GM10248 (cell line): ENCODE results near the gene NUP93.
"Not testable (repeated sequence)": the region's sequence is repeated elsewhere in the genome, so short reads cannot be mapped to it uniquely, and the experiment has no call there.

ENCODE experiments used
- CTCF ChIA-PET: fragments of 300-600 bp; sonication (Branson Sonifier 250); formaldehyde crosslinking; extraction: SDS; loops from one replicate; lab custom pipeline; 2021; ENCODE audit warnings: antibody characterized with exemption; lab: Yijun Ruan, JAX
- POLR2A ChIA-PET: fragments of 350-650 bp; sonication (Branson Sonifier 250); formaldehyde crosslinking; extraction: SDS; loops from one replicate; lab custom pipeline; 2020; ENCODE audit warnings: antibody characterized with exemption; lab: Yijun Ruan, JAX
- DNase-seq: peaks from one replicate; pipeline ENCODE4 v3.0.0; 2012; ENCODE audit errors: extremely low spot score
- TF ChIP-seq, protein P1 (sequence below): IDR thresholded peaks from 2 replicates; pipeline ENCODE4 v1.5.1; 2012; ENCODE audit warnings: mild to moderate bottlenecking, low read depth; ENCODE audit errors: extremely low read depth, missing control alignments, control extremely low read depth

NUP93 gene

DNA sequence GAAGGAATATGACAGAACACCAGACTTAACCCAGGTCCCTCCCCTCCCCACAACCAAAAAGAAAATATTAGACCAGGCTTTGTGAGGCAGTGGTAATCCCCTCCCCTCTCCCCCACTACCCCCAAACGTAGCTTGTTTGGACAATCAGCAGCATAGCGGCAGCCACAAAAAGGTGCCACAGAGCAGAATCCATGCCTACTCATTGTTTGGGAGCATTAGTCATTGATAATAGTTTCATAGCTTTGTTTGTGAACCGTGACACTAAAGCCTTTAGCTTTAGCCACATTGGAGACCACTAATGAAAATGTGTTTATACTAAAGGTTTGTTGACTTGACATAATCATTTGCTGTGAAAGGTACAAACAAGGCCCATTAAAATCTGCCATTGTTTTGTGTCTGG, 65.1 kb downstream of the NUP93 start:
- TF ChIP-seq, protein P1, sequence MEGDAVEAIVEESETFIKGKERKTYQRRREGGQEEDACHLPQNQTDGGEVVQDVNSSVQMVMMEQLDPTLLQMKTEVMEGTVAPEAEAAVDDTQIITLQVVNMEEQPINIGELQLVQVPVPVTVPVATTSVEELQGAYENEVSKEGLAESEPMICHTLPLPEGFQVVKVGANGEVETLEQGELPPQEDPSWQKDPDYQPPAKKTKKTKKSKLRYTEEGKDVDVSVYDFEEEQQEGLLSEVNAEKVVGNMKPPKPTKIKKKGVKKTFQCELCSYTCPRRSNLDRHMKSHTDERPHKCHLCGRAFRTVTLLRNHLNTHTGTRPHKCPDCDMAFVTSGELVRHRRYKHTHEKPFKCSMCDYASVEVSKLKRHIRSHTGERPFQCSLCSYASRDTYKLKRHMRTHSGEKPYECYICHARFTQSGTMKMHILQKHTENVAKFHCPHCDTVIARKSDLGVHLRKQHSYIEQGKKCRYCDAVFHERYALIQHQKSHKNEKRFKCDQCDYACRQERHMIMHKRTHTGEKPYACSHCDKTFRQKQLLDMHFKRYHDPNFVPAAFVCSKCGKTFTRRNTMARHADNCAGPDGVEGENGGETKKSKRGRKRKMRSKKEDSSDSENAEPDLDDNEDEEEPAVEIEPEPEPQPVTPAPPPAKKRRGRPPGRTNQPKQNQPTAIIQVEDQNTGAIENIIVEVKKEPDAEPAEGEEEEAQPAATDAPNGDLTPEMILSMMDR, result no peak
- CTCF ChIA-PET, result interaction anchor here (0.8 to 1.6 kb wide), 5 partner anchors 9 to 169 kb away, joined by 3 to 5 read pairs (median 3); no protein-coding TSS in a partner anchor
- no peak for DNase-seq
- POLR2A ChIA-PET, result interaction anchor here (0.7 kb wide), 2 partner anchors 11 to 395 kb away, joined by 3 to 7 read pairs; no protein-coding TSS in a partner anchor

GRCh38 chr16:56797038-56797437, 67.1 kb downstream of the NUP93 start:
- CTCF ChIA-PET, result interaction anchor here (1.0 kb wide), 1 partner anchor 11 kb away, joined by 3 read pairs; no protein-coding TSS in a partner anchor
- DNase-seq, POLR2A ChIA-PET: not testable (repeated sequence)

DNA sequence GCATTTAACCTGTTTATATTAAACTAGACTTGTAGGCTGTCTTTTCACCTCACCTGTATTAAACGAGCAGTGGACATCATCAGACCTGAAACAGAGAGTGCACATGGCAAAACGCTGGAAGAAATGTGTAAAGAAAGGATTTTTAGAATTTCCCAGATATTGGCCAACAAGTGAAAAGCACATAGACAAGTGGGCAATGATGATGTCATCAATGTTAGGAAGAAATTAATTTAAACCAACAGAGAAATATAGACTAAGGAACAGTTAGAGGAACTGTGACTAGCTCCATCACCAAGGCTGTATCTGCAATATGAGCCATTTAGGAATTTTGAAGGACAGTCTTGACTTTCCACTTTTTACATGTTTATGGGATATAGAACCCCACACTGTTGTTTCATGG, 67.9 kb downstream of the NUP93 start:
- ChIA-PET POLR2A (no interaction called here), CTCF (interaction anchor here (1.0 kb wide), 1 partner anchor 11 kb away, joined by 3 read pairs; no protein-coding TSS in a partner anchor)
- no peak for DNase-seq
- TF ChIP-seq, protein P1, result no peak

DNA sequence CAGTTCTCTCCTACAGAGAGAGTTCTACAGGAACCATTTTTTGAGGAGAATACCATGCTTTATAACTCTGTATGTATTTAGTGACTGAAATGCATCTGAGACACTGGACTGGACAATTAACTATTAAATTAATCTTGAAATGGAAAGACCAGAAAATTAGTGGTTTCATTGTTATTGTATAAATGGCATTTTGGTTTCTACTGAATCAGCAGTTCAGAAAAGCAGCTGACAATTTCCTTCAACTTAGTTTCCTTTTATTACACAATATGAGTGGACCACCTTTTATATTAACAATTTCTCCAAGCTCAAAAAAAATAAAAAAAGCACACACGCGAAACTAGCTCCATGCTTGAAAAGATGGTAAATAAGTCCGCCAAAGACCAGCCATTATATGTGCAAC, 69.0 kb downstream of the NUP93 start:
- TF ChIP-seq, protein P1, result no peak
- no peak for DNase-seq
- CTCF ChIA-PET, result interaction anchor here (0.9 to 1.7 kb wide), 4 partner anchors 10 to 25 kb away, joined by 3 to 7 read pairs (median 4); no protein-coding TSS in a partner anchor
- POLR2A ChIA-PET, result no interaction called here

- ChIA-PET POLR2A (no interaction called here), CTCF (interaction anchor here (1.0 to 1.7 kb wide), 4 partner anchors 11 to 26 kb away, joined by 3 to 6 read pairs (median 3); no protein-coding TSS in a partner anchor)
- DNase-seq, result no peak
- TF ChIP-seq, protein P1, result no peak
These were observed 70.4 kb downstream of the NUP93 start for GRCh38 chr16:56800355-56800754.

GRCh38 chr16:56801762-56802161, 71.8 kb downstream of the NUP93 start:
- POLR2A ChIA-PET, result no interaction called here
- CTCF ChIA-PET, result interaction anchor here (0.8 to 4.3 kb wide), 4 partner anchors 9 to 16 kb away, joined by 3 to 16 read pairs (median 5); no protein-coding TSS in a partner anchor
- no peak for DNase-seq
- TF ChIP-seq, protein P1, result no peak

DNA sequence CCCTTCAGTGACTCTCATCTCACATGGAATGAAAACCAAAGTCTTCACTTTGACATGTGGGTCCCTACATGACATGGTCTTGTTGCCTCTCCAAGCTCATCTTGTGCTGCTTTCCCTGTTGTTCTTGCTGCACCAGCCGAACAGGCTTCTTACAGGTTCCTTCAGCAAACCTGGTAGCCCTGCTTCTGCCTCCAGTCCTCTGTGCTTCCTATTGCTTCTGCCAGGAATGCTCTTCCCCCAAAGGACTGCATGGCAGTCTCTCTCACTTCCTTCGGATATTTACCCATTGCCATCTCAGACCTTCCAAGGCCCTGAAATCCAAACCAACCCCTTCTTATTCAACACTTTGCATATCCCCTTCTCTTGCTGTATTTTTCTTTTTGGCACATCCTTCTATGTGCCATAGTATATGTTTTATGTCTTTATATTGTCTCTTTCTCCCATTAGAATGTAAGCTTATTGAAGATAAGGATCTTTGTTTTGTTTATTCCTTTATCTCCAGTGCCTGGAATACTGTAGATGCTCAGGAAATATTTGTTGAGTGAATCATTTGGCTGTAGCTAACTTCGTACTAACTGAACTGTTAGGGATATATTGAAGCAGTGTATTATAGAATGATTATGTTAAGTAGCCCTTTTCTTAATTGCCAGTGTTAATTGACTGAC, 77.2 kb downstream of the NUP93 start:
- TF ChIP-seq, protein P1, result no peak
- ChIA-PET CTCF (interaction anchor here (0.8 to 1.5 kb wide), 7 partner anchors 9 to 610 kb away, joined by 3 to 5 read pairs (median 3); no protein-coding TSS in a partner anchor), POLR2A (no interaction called here)
- DNase-seq, result no peak

GRCh38 chr16:56807676-56808067, 77.7 kb downstream of the NUP93 start:
- POLR2A ChIA-PET, DNase-seq: not testable (repeated sequence)
- CTCF ChIA-PET, result interaction anchor here (0.8 to 1.5 kb wide), 4 partner anchors 12 to 610 kb away, joined by 3 read pairs; no protein-coding TSS in a partner anchor
